Retinal pigment epithelial cell (primary cell): ENCODE data around the gene DYNLT4.
A peak's percentile ranks its signal among the peaks of the same experiment; 100 is the strongest.

ENCODE experiments used
- DNase-seq: peaks from one replicate; pipeline ENCODE4 v3.0.0-alpha.2; 2010; ENCODE audit warnings: low read depth
- H3K4me3 ChIP-seq: 2 replicates; pipeline ENCODE4 v1.5.1; 2011; ENCODE audit warnings: mild to moderate bottlenecking, low read length, control low read depth, moderate library complexity
- CTCF ChIP-seq: conservative IDR thresholded peaks from 2 replicates; pipeline ENCODE4 v1.5.1; 2011; ENCODE audit warnings: low read depth, low read length, control low read depth, inconsistent platforms

The DYNLT4 gene

GRCh38 chr1:44788120-44788860 lies 18.9 kb downstream of the DYNLT4 start, which contains the start of gene BEST4:
Gene BEST4 (minus strand): TSS chr1:44788170. CDS start chr1:44787705, 465 bp downstream.
- no peak within 1 kb of the TSS for H3K4me3 ChIP-seq
- TF ChIP-seq CTCF: no peak
- no peak for DNase-seq

- no peak overlapping the region for H3K4me3 ChIP-seq
- DNase-seq: no peak
- TF ChIP-seq CTCF: no peak
These were observed 19.6 kb downstream of the DYNLT4 start for GRCh38 chr1:44787506-44787905.

- DNase-seq: no peak
- TF ChIP-seq CTCF: no peak
- no peak overlapping the region for H3K4me3 ChIP-seq
These were observed 20.2 kb downstream of the DYNLT4 start for GRCh38 chr1:44786841-44787426.

- peak overlapping the region; percentile 44 for H3K4me3 ChIP-seq
- no peak for DNase-seq
- peak; percentile 100 for TF ChIP-seq CTCF
These were observed 20.9 kb downstream of the DYNLT4 start for GRCh38 chr1:44786138-44786840.

GRCh38 chr1:44785501-44786137 lies 21.5 kb downstream of the DYNLT4 start:
- peak overlapping the region; percentile 44 for H3K4me3 ChIP-seq
- DNase-seq: no peak
- TF ChIP-seq CTCF: no peak

GRCh38 chr1:44785029-44785380 lies 22.1 kb downstream of the DYNLT4 start:
- no peak for TF ChIP-seq CTCF
- no peak overlapping the region for H3K4me3 ChIP-seq

More at GRCh38 chr1:44785029-44785380, 22.1 kb downstream of the DYNLT4 start:
- DNase-seq: no peak
